Middle frontal gyrus (tissue), 1 donor: Measurements from ENCODE around the gene KRTAP5-6.

Experiments
- DNase-seq: peaks from one replicate; pipeline ENCODE4 v3.0.0-alpha.2; 2015; ENCODE audit warnings: low spot score; ENCODE audit errors: extremely low spot score

The KRTAP5-6 gene

GRCh38 chr11:1746956-1747752 lies 50.2 kb downstream of the KRTAP5-6 start:
- DNase-seq: no peak
